ENCODE data around the gene ACKR2. TPM values are rescaled to one million over a fixed set of nuclear protein-coding genes. Genes with fewer than 3 reads are reported as not detected.

ACKR2 gene
- total RNA-seq, result 0.22 and 0.37 TPM in 2 replicates

GRCh38 chr3:42809202-42809601 is at the start of gene ACKR2:
ACKR2 (plus strand) TSS chr3:42809445; CDS start chr3:42864503, 55,058 bp downstream.

GRCh38 chr3:42772670-42773408 is 36.4 kb upstream of the ACKR2 start, which contains the start of gene CCDC13:
CCDC13 (minus strand) TSS chr3:42773253; CDS start chr3:42758345, 14,908 bp downstream.

GRCh38 chr3:42804106-42804830 is 5.0 kb upstream of the ACKR2 start, which contains the start of gene HIGD1A:
HIGD1A (minus strand) TSS chr3:42804490; CDS start chr3:42794253, 10,237 bp downstream.

GRCh38 chr3:42875325-42876151 is 66.3 kb downstream of the ACKR2 start, which contains the start of gene CYP8B1:
CYP8B1 (minus strand) TSS chr3:42875879; CDS start chr3:42875816, 63 bp downstream.

GRCh38 chr3:42906070-42906847 is 97.0 kb downstream of the ACKR2 start, which contains the start of gene ZNF662:
ZNF662 (plus strand) TSS chr3:42906142; CDS start chr3:42908115, 1,973 bp downstream.

Other genes starting within 250 kb of the ACKR2 start
- gene SEC22C, start 227.5 kb upstream of the ACKR2 start, total RNA-seq, result 78.5 and 91.5 TPM in 2 replicates
- gene SS18L2, start 218.6 kb upstream of the ACKR2 start, total RNA-seq, result 14.9 and 19.7 TPM in 2 replicates
- 68.1 and 83.8 TPM in 2 replicates for gene NKTR, start 208.8 kb upstream of the ACKR2 start, total RNA-seq
- gene ZBTB47, start 155.7 kb upstream of the ACKR2 start, total RNA-seq, result 24.0 and 33.1 TPM in 2 replicates
- gene KLHL40, start 123.9 kb upstream of the ACKR2 start, total RNA-seq, result not detected in 2 replicates
- not detected in 2 replicates for gene HHATL, start 106.6 kb upstream of the ACKR2 start, total RNA-seq
- 0.33 and 0.62 TPM in 2 replicates for gene CCDC13, start 36.2 kb upstream of the ACKR2 start, total RNA-seq
- gene HIGD1A, start 5.0 kb upstream of the ACKR2 start, total RNA-seq, result 145 and 241 TPM in 2 replicates
- under 0.01 TPM in 1 of 2 replicates, not detected in the other for gene CYP8B1, start 66.4 kb downstream of the ACKR2 start, total RNA-seq
- gene ZNF662, start 96.7 kb downstream of the ACKR2 start, total RNA-seq, result 1.9 and 2.4 TPM in 2 replicates
- 2.2 and 3.9 TPM in 2 replicates for gene GASK1A, start 169.9 kb downstream of the ACKR2 start, total RNA-seq